Measurements from ENCODE around the gene CCDC27. TPM values are rescaled to one million over a fixed set of nuclear protein-coding genes. Genes with fewer than 3 reads are reported as not detected.

Gene CCDC27
- total and polyA plus RNA-seq, 2 of the 13 experiments (the other 11 are each of a cell fraction or from before 2014, with no cell fraction given), result not detected

DNA sequence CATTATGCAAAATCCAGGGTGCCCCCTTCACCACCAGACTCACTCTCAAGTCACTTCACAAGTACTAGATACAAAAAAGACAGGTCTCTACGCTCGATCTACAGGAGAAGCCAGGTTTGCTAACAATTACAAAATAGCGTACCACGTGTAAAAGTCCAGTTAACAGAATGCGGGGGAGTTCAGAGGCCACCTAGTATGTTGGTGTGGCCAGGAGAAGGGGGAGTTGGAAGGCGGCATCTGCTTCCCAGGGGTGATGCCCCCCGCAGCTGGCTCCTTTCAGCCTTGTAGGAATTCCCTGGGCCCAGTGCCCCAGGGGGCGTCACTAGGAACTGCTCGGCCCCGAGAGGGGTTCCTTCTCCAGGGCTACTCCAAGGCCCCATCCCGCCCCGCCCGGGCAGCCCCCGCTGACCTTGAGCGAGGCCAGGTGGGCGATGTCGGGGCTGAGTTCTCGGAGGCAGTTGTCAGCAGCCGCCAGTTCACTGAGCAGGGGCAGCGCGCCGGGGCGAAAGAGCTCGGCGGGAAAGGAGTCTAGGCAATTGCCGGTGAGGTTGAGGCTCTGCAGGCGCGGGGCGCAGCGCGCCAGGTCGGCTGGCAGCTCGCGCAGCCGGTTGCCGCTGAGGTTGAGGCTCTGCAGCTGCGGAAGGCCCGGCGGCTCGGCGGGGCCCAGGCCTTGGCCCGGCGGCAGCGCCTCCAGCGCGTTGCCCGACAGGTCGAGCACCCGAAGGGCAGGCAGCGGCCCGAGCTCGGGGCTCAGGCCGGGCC is 43.4 kb downstream of the CCDC27 start (continued):
- TF ChIP-seq, protein P1, sequence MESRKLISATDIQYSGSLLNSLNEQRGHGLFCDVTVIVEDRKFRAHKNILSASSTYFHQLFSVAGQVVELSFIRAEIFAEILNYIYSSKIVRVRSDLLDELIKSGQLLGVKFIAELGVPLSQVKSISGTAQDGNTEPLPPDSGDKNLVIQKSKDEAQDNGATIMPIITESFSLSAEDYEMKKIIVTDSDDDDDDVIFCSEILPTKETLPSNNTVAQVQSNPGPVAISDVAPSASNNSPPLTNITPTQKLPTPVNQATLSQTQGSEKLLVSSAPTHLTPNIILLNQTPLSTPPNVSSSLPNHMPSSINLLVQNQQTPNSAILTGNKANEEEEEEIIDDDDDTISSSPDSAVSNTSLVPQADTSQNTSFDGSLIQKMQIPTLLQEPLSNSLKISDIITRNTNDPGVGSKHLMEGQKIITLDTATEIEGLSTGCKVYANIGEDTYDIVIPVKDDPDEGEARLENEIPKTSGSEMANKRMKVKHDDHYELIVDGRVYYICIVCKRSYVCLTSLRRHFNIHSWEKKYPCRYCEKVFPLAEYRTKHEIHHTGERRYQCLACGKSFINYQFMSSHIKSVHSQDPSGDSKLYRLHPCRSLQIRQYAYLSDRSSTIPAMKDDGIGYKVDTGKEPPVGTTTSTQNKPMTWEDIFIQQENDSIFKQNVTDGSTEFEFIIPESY (CRISPR knock-in tag; IDR thresholded peaks at IDR 0.05), result no peak
- TF ChIP-seq NCOA5 (CRISPR knock-in tag; IDR thresholded peaks at IDR 0.05) (no peak), ZNF446 (CRISPR knock-in tag; IDR thresholded peaks at IDR 0.05) (no peak; the same call in 1 of the 2 replicates), ZFP36L1 (CRISPR knock-in tag; IDR thresholded peaks at IDR 0.05) (no peak), MAFK (conservative IDR thresholded peaks at IDR 0.05 in 1 of 2, IDR thresholded peaks at IDR 0.05 in 1 of 2; ENCODE audit: low read length in 2 of 2) (no peak), ELF3 (CRISPR knock-in tag; IDR thresholded peaks at IDR 0.05) (no peak), GZF1 (CRISPR knock-in tag; IDR thresholded peaks at IDR 0.05) (no peak), SKI (IDR thresholded peaks at IDR 0.05; ENCODE audit: partially characterized antibody) (no peak), TGIF2 (CRISPR knock-in tag; IDR thresholded peaks at IDR 0.05) (no peak), ZNF329 (CRISPR knock-in tag; IDR thresholded peaks at IDR 0.05; ENCODE audit: low read depth) (no peak), NFE2 (CRISPR knock-in tag; IDR thresholded peaks at IDR 0.05) (no peak), ZFY (CRISPR knock-in tag; IDR thresholded peaks at IDR 0.05) (no peak), ZNF136 (CRISPR knock-in tag; IDR thresholded peaks at IDR 0.05; ENCODE audit: low read depth) (no peak)
- TF ChIP-seq, protein P2, sequence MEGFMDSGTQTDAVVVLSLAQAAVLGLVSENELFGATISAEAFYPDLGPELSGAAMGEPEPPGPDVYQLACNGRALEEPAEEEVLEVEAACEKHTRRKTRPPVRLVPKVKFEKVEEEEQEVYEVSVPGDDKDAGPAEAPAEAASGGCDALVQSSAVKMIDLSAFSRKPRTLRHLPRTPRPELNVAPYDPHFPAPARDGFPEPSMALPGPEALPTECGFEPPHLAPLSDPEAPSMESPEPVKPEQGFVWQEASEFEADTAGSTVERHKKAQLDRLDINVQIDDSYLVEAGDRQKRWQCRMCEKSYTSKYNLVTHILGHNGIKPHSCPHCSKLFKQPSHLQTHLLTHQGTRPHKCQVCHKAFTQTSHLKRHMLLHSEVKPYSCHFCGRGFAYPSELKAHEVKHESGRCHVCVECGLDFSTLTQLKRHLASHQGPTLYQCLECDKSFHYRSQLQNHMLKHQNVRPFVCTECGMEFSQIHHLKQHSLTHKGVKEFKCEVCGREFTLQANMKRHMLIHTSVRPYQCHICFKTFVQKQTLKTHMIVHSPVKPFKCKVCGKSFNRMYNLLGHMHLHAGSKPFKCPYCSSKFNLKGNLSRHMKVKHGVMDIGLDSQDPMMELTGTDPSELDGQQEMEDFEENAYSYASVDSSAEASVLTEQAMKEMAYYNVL (CRISPR knock-in tag; IDR thresholded peaks at IDR 0.05; ENCODE audit: borderline replicate concordance), result no peak
- TF ChIP-seq, protein P3, sequence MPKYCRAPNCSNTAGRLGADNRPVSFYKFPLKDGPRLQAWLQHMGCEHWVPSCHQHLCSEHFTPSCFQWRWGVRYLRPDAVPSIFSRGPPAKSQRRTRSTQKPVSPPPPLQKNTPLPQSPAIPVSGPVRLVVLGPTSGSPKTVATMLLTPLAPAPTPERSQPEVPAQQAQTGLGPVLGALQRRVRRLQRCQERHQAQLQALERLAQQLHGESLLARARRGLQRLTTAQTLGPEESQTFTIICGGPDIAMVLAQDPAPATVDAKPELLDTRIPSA (CRISPR knock-in tag; IDR thresholded peaks at IDR 0.05; ENCODE audit: borderline replicate concordance), result no peak
- TF ChIP-seq, protein P4, sequence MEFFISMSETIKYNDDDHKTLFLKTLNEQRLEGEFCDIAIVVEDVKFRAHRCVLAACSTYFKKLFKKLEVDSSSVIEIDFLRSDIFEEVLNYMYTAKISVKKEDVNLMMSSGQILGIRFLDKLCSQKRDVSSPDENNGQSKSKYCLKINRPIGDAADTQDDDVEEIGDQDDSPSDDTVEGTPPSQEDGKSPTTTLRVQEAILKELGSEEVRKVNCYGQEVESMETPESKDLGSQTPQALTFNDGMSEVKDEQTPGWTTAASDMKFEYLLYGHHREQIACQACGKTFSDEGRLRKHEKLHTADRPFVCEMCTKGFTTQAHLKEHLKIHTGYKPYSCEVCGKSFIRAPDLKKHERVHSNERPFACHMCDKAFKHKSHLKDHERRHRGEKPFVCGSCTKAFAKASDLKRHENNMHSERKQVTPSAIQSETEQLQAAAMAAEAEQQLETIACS (CRISPR knock-in tag; IDR thresholded peaks at IDR 0.05), result no peak
- TF ChIP-seq, protein P5, sequence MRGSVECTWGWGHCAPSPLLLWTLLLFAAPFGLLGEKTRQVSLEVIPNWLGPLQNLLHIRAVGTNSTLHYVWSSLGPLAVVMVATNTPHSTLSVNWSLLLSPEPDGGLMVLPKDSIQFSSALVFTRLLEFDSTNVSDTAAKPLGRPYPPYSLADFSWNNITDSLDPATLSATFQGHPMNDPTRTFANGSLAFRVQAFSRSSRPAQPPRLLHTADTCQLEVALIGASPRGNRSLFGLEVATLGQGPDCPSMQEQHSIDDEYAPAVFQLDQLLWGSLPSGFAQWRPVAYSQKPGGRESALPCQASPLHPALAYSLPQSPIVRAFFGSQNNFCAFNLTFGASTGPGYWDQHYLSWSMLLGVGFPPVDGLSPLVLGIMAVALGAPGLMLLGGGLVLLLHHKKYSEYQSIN (CRISPR knock-in tag; IDR thresholded peaks at IDR 0.05; ENCODE audit: borderline replicate concordance), result no peak
- TF ChIP-seq, protein P6, sequence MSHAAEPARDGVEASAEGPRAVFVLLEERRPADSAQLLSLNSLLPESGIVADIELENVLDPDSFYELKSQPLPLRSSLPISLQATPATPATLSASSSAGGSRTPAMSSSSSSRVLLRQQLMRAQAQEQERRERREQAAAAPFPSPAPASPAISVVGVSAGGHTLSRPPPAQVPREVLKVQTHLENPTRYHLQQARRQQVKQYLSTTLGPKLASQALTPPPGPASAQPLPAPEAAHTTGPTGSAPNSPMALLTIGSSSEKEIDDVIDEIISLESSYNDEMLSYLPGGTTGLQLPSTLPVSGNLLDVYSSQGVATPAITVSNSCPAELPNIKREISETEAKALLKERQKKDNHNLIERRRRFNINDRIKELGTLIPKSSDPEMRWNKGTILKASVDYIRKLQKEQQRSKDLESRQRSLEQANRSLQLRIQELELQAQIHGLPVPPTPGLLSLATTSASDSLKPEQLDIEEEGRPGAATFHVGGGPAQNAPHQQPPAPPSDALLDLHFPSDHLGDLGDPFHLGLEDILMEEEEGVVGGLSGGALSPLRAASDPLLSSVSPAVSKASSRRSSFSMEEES (CRISPR knock-in tag; IDR thresholded peaks at IDR 0.05), result no peak
- TF ChIP-seq, protein P7, sequence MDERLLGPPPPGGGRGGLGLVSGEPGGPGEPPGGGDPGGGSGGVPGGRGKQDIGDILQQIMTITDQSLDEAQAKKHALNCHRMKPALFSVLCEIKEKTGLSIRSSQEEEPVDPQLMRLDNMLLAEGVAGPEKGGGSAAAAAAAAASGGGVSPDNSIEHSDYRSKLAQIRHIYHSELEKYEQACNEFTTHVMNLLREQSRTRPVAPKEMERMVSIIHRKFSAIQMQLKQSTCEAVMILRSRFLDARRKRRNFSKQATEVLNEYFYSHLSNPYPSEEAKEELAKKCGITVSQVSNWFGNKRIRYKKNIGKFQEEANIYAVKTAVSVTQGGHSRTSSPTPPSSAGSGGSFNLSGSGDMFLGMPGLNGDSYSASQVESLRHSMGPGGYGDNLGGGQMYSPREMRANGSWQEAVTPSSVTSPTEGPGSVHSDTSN (CRISPR knock-in tag; IDR thresholded peaks at IDR 0.05), result no peak
